ENCODE data around the gene PERM1. TPM values are rescaled to one million over a fixed set of nuclear protein-coding genes. Genes with fewer than 3 reads are reported as not detected.

The PERM1 gene
- total and polyA plus RNA-seq, 4 donors = under 0.01 to 0.06 TPM; not detected in 2

GRCh38 chr1:985126-985525, 3.2 kb upstream of the PERM1 start:
- TF ChIP-seq EGR1 (IDR thresholded peaks at IDR 0.05; ENCODE audit: low read depth in 2 of 2) = no peak
- TF ChIP-seq FOXA1 (IDR thresholded peaks at IDR 0.05) = no peak
- TF ChIP-seq RXRA (IDR thresholded peaks at IDR 0.05) = no peak
- no peak for TF ChIP-seq RAD21 (IDR thresholded peaks at IDR 0.05)
- TF ChIP-seq MAX (IDR thresholded peaks at IDR 0.05) = no peak
- TF ChIP-seq HNF4G (IDR thresholded peaks at IDR 0.05) = no peak
- no peak for TF ChIP-seq TAF1 (conservative IDR thresholded peaks at IDR 0.05)
- no peak for TF ChIP-seq ATF3 (IDR thresholded peaks at IDR 0.05)
- TF ChIP-seq NR2F2 (IDR thresholded peaks at IDR 0.05) = no peak
- TF ChIP-seq JUND (IDR thresholded peaks at IDR 0.05) = no peak
- TF ChIP-seq, protein P1, sequence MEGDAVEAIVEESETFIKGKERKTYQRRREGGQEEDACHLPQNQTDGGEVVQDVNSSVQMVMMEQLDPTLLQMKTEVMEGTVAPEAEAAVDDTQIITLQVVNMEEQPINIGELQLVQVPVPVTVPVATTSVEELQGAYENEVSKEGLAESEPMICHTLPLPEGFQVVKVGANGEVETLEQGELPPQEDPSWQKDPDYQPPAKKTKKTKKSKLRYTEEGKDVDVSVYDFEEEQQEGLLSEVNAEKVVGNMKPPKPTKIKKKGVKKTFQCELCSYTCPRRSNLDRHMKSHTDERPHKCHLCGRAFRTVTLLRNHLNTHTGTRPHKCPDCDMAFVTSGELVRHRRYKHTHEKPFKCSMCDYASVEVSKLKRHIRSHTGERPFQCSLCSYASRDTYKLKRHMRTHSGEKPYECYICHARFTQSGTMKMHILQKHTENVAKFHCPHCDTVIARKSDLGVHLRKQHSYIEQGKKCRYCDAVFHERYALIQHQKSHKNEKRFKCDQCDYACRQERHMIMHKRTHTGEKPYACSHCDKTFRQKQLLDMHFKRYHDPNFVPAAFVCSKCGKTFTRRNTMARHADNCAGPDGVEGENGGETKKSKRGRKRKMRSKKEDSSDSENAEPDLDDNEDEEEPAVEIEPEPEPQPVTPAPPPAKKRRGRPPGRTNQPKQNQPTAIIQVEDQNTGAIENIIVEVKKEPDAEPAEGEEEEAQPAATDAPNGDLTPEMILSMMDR (IDR thresholded peaks at IDR 0.05; ENCODE audit: low read depth, low read length, missing input control) = no peak
- TF ChIP-seq ZBTB33 (IDR thresholded peaks at IDR 0.05) = no peak
- TF ChIP-seq REST (IDR thresholded peaks at IDR 0.05) = no peak
- no peak for TF ChIP-seq HNF4A (conservative IDR thresholded peaks at IDR 0.05)
- no peak for TF ChIP-seq YY1 (IDR thresholded peaks at IDR 0.05)
- no peak for TF ChIP-seq FOXA2 (IDR thresholded peaks at IDR 0.05)
- no peak for TF ChIP-seq SP1 (IDR thresholded peaks at IDR 0.05)
- no peak for TF ChIP-seq GABPA (IDR thresholded peaks at IDR 0.05 in 1 of 2, conservative IDR thresholded peaks at IDR 0.05 in 1 of 2)
- Histone ChIP-seq H3K4me3 (ENCODE audit: low read depth in 1 of 3, low read length in 3 of 3) (no peak overlapping the region), H3K4me1 (ENCODE audit: control insufficient read depth in 4 of 4, insufficient read depth in 4 of 4, low read length in 3 of 4) (peaks cover 0 to 2% (median 0%) of the 10 kb centered on the region in 4 donors), H3K27ac (ENCODE audit: low read depth in 1 of 2, low read length in 2 of 2) (no peak overlapping the region), H3K27me3 (ENCODE audit: control insufficient read depth in 4 of 4, insufficient read depth in 4 of 4, low read length in 3 of 4) (peaks cover 0 to 6% (median 2%) of the 10 kb centered on the region in 4 donors), H3K36me3 (ENCODE audit: control insufficient read depth in 4 of 4, insufficient read depth in 3 of 4, low read depth in 1 of 4, low read length in 3 of 4) (no peaks in the 10 kb centered on the region), H3K9me3 (ENCODE audit: control insufficient read depth in 4 of 4, low read length in 3 of 4) (no peaks in the 10 kb centered on the region), H3K9ac (ENCODE audit: low read depth in 1 of 2, low read length in 2 of 2) (no peak overlapping the region)
- 78% methylated on average over 13 of the region's 13 CpGs for WGBS
- DNase-seq (ENCODE audit: low spot score) = no peak

Data from liver (tissue), 9 donors.